PFSK-1 (cell line): Measurements from ENCODE around the gene MFSD6.

Experiments used
- POLR2AphosphoS5 ChIP-seq: IDR thresholded peaks from 2 replicates; pipeline ENCODE4 v1.6.1; 2012; ENCODE audit warnings: low read depth, mild to moderate bottlenecking, control low read depth, low read length, moderate library complexity
- TAF1 ChIP-seq: IDR thresholded peaks from 2 replicates; pipeline ENCODE4 v1.6.1; 2012; ENCODE audit warnings: low read length, control low read depth, borderline replicate concordance; ENCODE audit not compliant: insufficient read depth

GRCh38 chr2:190545555-190546385 is 137.6 kb downstream of the MFSD6 start:
- no peak for TF ChIP-seq TAF1
- TF ChIP-seq POLR2AphosphoS5: no peak
